ENCODE measurements around the gene OR6C70. TPM values are rescaled to one million over a fixed set of nuclear protein-coding genes. Genes with fewer than 3 reads are reported as not detected.

The OR6C70 gene
- total RNA-seq, 1 donor, result not detected

- Histone ChIP-seq H3K9me3 (ENCODE audit: low read depth, low read length) (no peaks in the 10 kb centered on the region), H3K79me2 (ENCODE audit: insufficient read depth, low read length) (no peaks in the 10 kb centered on the region), H2AFZ (ENCODE audit: low read length) (no peak overlapping the region), H3K36me3 (ENCODE audit: insufficient read depth, low read length) (no peaks in the 10 kb centered on the region), H3K27me3 (ENCODE audit: insufficient read depth, low read length) (no peaks in the 10 kb centered on the region), H3K4me3 (ENCODE audit: insufficient read depth, low read length) (no peak overlapping the region), H3K4me2 (ENCODE audit: insufficient read depth, low read length) (no peak overlapping the region), H3K27ac (ENCODE audit: low read depth, low read length) (no peak overlapping the region), H4K20me1 (ENCODE audit: insufficient read depth, low read length) (no peaks in the 10 kb centered on the region), H3K4me1 (ENCODE audit: insufficient read depth, low read length) (no peaks in the 10 kb centered on the region)
- no peak for DNase-seq (ENCODE audit: insufficient read length, low spot score, missing footprints)
- no peak for TF ChIP-seq CTCF (IDR thresholded peaks at IDR 0.05; ENCODE audit: extremely low read depth, low read depth, low read length)
Measured at GRCh38 chr12:55428331-55429243, 41.4 kb downstream of the OR6C70 start.

GRCh38 chr12:55425954-55426353 is 44.0 kb downstream of the OR6C70 start, which contains the start of gene OR6C76:
TSS of gene OR6C76 (plus strand) at chr12:55426254. CDS start at chr12:55426254, 0 bp downstream.
- Histone ChIP-seq H3K36me3 (ENCODE audit: insufficient read depth, low read length) (no peaks in the 10 kb centered on the region), H3K27me3 (ENCODE audit: insufficient read depth, low read length) (no peaks in the 10 kb centered on the region), H4K20me1 (ENCODE audit: insufficient read depth, low read length) (no peaks in the 10 kb centered on the region), H3K4me3 (ENCODE audit: insufficient read depth, low read length) (no peak within 1 kb of the TSS), H3K79me2 (ENCODE audit: insufficient read depth, low read length) (no peaks in the 10 kb centered on the region), H2AFZ (ENCODE audit: low read length) (no peak within 1 kb of the TSS), H3K9me3 (ENCODE audit: low read depth, low read length) (no peaks in the 10 kb centered on the region), H3K27ac (ENCODE audit: low read depth, low read length) (no peak within 1 kb of the TSS), H3K4me1 (ENCODE audit: insufficient read depth, low read length) (no peaks in the 10 kb centered on the region), H3K4me2 (ENCODE audit: insufficient read depth, low read length) (no peak within 1 kb of the TSS)
- TF ChIP-seq CTCF (IDR thresholded peaks at IDR 0.05; ENCODE audit: extremely low read depth, low read depth, low read length), result no peak
- no peak for DNase-seq (ENCODE audit: insufficient read length, low spot score, missing footprints)

DNA sequence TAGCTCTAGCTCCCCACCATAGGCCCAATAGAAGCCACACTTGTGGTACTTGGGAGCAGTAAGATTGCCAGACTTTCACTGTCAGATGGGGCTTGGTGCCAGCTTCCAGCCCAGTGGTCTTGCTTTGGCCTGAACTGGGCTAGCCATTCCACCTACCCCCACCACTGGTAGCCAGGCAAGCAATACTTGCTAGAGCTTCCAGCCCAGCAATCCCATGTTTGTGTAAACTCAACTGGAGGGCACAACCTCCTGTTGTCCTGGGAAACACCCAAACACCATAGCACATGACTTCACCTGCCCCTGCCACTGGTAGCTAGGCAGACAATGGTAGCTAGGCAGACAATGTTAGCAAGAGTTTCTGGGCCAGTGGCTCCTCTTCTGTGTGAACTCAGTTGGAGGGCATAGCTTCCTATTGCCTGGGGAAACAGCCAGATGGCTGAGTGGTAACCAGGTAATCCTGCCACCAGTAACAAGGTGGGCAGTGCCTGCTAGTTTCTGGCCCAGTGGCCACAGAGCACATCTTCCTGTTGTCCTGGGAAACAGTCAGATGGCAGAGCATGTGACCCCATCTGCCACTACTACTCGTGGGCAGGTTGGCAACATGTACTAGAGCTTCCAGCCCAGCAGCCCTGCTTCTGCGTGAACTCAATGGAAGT is 49.5 kb downstream of the OR6C70 start:
- Histone ChIP-seq H3K4me1 (ENCODE audit: insufficient read depth, low read length) (no peaks in the 10 kb centered on the region), H3K79me2 (ENCODE audit: insufficient read depth, low read length) (no peaks in the 10 kb centered on the region), H3K4me3 (ENCODE audit: insufficient read depth, low read length) (no peak overlapping the region), H2AFZ (ENCODE audit: low read length) (no peak overlapping the region), H4K20me1 (ENCODE audit: insufficient read depth, low read length) (no peaks in the 10 kb centered on the region), H3K27me3 (ENCODE audit: insufficient read depth, low read length) (no peaks in the 10 kb centered on the region), H3K36me3 (ENCODE audit: insufficient read depth, low read length) (no peaks in the 10 kb centered on the region), H3K9me3 (ENCODE audit: low read depth, low read length) (no peaks in the 10 kb centered on the region), H3K4me2 (ENCODE audit: insufficient read depth, low read length) (no peak overlapping the region), H3K27ac (ENCODE audit: low read depth, low read length) (no peak overlapping the region)
- no peak for TF ChIP-seq CTCF (IDR thresholded peaks at IDR 0.05; ENCODE audit: extremely low read depth, low read depth, low read length)
- DNase-seq (ENCODE audit: insufficient read length, low spot score, missing footprints), result no peak

Other genes starting within 250 kb of the OR6C70 start
- gene OR10A7, start 249.1 kb downstream of the OR6C70 start, total RNA-seq, result not detected in 2 replicates
- gene OR6C74, start 225.5 kb downstream of the OR6C70 start, total RNA-seq, result not detected in 2 replicates
- gene OR6C6, start 173.6 kb downstream of the OR6C70 start, total RNA-seq, result not detected in 2 replicates
- gene OR6C1, start 155.8 kb downstream of the OR6C70 start, total RNA-seq, result not detected in 2 replicates
- not detected in 2 replicates for gene OR6C3, start 139.4 kb downstream of the OR6C70 start, total RNA-seq
- gene OR6C75, start 107.2 kb downstream of the OR6C70 start, total RNA-seq, result not detected in 2 replicates
- gene OR6C65, start 69.6 kb downstream of the OR6C70 start, total RNA-seq, result not detected in 2 replicates
- gene OR6C76, start 43.9 kb downstream of the OR6C70 start, total RNA-seq, result not detected in 2 replicates
- not detected in 2 replicates for gene OR6C2, start 26.1 kb downstream of the OR6C70 start, total RNA-seq
- gene OR6C68, start 22.2 kb upstream of the OR6C70 start, total RNA-seq, result not detected in 2 replicates
- not detected in 2 replicates for gene OR6C4, start 79.5 kb upstream of the OR6C70 start, total RNA-seq
- gene OR2AP1, start 102.3 kb upstream of the OR6C70 start, total RNA-seq, result not detected in 2 replicates
- gene OR10P1, start 166.8 kb upstream of the OR6C70 start, total RNA-seq, result not detected in 2 replicates
- 22.4 and 24.8 TPM in 2 replicates for gene ITGA7, start 237.8 kb upstream of the OR6C70 start, total RNA-seq
- gene BLOC1S1, start 245.9 kb upstream of the OR6C70 start, total RNA-seq, result 46.0 and 59.4 TPM in 2 replicates